Hair follicle dermal papilla cell (primary cell): ENCODE data around the gene C19orf44. TPM values are rescaled to one million over a fixed set of nuclear protein-coding genes. Genes with fewer than 3 reads are reported as not detected.

ENCODE experiments used
- small RNA-seq: library from RNA; depleted of rRNA; stranded (forward); fragments of <200 nt; gene quantifications from one replicate; pipeline ENCODE3, GENCODE V24; 2012
- total RNA-seq: library from RNA; depleted of rRNA; stranded (reverse); fragments of >200 nt; gene quantifications from 2 replicates; pipeline ENCODE4 v1.2.3, GENCODE V29; 2012

The C19orf44 gene
- 4.4 TPM in 2 replicates for total RNA-seq

GRCh38 chr19:16495982-16496612 lies at the start of gene C19orf44, which contains the start of gene CALR3:
C19orf44 (plus strand) TSS chr19:16496394; CDS start chr19:16500793, 4,399 bp downstream.
CALR3 (minus strand) TSS chr19:16496167; CDS start chr19:16496129, 38 bp downstream.

GRCh38 chr19:16542045-16542909 lies 46.1 kb downstream of the C19orf44 start, which contains the start of gene CHERP:
CHERP (minus strand) TSS chr19:16542437; CDS start chr19:16542378, 59 bp downstream.

Small RNA genes within 50 kb of the gene (small RNA-seq; reads per million reads assigned to genes)
- gene RN7SL146P = not detected

Other genes starting within 250 kb of the C19orf44 start
- 6.0 and 8.4 TPM in 2 replicates for gene KLF2, start 171.6 kb upstream of the C19orf44 start, total RNA-seq
- gene EPS15L1, start 24.4 kb upstream of the C19orf44 start, total RNA-seq = 11.4 and 13.4 TPM in 2 replicates
- not detected in 2 replicates for gene CALR3, start 227 bp upstream of the C19orf44 start, total RNA-seq
- gene CHERP, start 46.0 kb downstream of the C19orf44 start, total RNA-seq = 6.6 and 8.0 TPM in 2 replicates
- 34.7 and 45.4 TPM in 2 replicates for gene SLC35E1, start 76.0 kb downstream of the C19orf44 start, total RNA-seq
- 10.1 and 11.4 TPM in 2 replicates for gene MED26, start 131.8 kb downstream of the C19orf44 start, total RNA-seq
- 51.4 and 64.1 TPM in 2 replicates for gene SMIM7, start 163.8 kb downstream of the C19orf44 start, total RNA-seq
- gene TMEM38A, start 164.7 kb downstream of the C19orf44 start, total RNA-seq = 0.97 and 1.3 TPM in 2 replicates
- gene NWD1, start 223.5 kb downstream of the C19orf44 start, total RNA-seq = not detected in 2 replicates